HG03558 (cell line): ENCODE results near the gene MAMDC4.
"Not testable (repeated sequence)": the region's sequence is repeated elsewhere in the genome, so short reads cannot be mapped to it uniquely, and the experiment has no call there.

ENCODE experiments used
- ATAC-seq: cut with Tn5 transposase; IDR thresholded peaks from one replicate; pipeline ENCODE4 v1.9.1; 2021; ENCODE audit warnings: moderate number of reproducible peaks; ENCODE audit not compliant: unreplicated experiment; ENCODE audit errors: extremely low read depth

The MAMDC4 gene

GRCh38 chr9:136882947-136883283 lies 30.8 kb downstream of the MAMDC4 start:
- ATAC-seq, result not testable (repeated sequence)

GRCh38 chr9:136883670-136884069 lies 31.5 kb downstream of the MAMDC4 start:
- ATAC-seq, result not testable (repeated sequence)

GRCh38 chr9:136885950-136886578 lies 33.9 kb downstream of the MAMDC4 start, which contains the start of gene TRAF2:
TSS of gene TRAF2 (plus strand) at chr9:136886516. CDS start at chr9:136898741, 12,225 bp downstream.
- peak; percentile 69 for ATAC-seq

DNA sequence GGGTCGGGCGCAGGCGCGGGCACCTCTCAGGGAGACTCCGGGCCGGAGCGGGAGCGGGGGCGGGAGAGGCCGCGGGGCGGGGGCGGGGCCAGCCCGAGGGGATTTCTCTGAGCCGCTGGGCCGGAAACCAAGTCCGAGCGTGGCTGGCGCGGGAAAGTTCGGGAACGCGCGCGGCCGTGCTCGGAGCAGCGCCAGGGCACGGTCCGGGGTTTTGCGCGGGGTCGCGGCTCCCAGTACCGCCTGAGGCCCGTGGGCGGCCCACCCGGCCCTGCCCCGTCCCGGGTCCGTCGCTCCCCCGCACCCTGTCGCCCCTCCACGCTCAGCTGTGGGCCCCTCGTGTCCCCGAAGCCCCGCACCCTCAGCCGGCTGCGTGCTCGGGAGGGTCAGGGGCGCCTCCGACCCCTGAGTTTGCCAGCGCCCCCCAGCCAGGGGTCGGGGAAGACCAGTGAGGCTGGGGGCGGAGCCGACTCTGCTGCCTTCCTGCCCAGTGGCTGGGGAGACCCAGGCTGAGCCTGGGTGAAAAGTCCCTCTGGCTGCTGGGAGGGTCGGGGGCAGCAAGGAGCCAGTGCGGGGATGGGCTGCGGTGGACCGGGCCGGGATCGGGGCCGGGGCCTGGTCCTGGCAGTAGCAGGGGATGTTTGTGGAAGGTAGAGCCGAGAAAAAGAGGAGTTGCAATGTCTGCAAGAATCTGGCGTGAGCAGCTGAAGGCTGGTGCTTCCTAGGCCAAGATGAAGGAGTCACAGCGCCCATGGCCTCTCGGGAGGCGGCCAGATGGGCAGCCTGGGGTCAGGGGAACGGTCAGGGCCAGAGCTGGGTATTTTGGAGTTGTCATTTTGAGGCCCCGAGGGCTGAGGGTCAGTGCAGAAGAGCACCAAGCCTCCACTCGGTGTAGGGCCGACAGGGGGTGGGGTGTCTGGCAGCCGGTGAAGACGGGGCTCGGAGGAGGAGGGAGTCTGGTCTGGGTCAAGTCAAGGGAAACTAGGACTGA lies 34.8 kb downstream of the MAMDC4 start:
- ATAC-seq, result no peak

- ATAC-seq, result no peak
Observed at GRCh38 chr9:136888454-136888853, 36.3 kb downstream of the MAMDC4 start.

DNA sequence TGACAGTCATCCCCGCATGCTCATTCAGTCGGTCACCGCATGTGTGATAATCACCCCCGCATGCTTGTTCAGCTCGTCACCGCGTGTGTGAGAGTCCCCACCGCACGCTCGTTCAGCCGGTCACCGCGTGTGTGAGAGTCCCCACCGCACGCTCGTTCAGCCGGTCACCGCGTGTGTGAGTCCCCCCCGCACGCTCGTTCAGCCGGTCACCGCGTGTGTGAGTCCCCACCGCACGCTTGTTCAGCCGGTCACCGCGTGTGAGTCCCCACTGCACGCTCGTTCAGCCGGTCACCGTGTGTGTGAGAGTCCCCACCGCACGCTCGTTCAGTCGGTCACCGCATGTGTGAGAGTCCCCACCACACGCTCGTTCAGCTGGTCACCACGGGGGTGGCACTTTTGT lies 37.7 kb downstream of the MAMDC4 start:
- no peak for ATAC-seq

DNA sequence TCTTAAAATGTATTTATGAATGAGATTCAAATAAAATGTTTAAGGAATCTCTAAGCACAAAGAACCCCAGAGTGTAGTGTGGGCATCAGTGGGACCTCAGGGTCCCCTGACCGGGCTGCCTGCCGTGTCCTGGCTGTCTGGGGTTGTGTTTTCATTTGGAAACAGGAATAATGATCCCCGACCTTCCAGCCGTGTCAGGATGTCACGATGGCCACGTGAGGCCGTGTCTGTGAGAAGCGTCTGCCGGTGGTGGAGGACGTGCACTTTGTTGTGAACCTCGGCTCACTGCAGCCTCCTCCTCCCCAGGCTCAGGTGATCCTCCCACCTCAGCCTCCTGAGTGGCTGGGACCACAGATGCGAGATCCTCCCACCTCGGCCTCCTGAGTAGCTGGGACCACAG lies 38.5 kb downstream of the MAMDC4 start:
- ATAC-seq, result no peak

DNA sequence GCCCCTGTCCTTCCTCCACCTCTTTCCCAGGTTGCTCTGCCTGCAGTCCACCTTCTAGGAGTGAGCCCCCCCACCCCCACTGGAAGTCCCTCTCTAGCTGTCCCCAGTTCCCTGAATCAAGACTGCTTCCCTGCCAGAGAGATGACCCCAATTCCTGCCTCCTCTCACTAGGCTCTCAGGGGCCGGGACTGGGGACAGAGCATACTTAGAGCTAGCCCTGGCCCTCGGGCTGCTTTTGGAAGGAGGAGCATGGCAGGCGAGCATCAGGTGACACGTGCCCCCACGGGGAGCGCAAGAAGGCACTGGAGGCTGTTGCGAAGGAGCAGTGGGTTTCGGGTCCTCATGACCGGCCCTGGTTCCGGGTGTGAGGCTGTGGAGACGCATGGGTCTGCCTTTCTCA lies 43.9 kb downstream of the MAMDC4 start:
- ATAC-seq, result no peak

DNA sequence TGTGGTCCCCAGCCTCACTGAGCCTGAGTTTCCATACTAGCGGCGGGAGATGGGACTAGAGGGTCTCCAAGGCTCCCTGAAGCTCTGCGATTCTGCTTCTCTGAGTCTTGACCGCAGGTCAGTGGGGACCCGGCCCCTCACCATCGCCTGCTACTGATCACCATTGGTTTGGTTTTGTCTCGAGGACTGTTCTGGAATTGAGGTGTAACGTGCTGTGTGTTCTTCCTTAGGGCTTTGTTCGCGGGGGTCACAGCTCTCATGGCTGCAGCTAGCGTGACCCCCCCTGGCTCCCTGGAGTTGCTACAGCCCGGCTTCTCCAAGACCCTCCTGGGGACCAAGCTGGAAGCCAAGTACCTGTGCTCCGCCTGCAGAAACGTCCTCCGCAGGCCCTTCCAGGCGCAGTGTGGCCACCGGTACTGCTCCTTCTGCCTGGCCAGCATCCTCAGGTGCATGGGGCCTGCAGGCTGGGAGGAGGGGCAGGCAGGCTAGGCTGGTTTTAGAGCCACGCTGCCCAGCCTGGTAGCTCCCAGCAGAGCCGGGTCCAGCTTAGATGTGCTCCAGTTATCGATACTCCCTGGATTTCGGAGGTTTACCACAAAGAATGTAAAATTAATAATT lies 46.4 kb downstream of the MAMDC4 start:
- no peak for ATAC-seq

GRCh38 chr9:136899196-136899595 lies 47.0 kb downstream of the MAMDC4 start:
- ATAC-seq, result no peak

GRCh38 chr9:136900556-136900955 lies 48.4 kb downstream of the MAMDC4 start:
- no peak for ATAC-seq

- ATAC-seq, result no peak
Observed at GRCh38 chr9:136900988-136901515, 48.9 kb downstream of the MAMDC4 start.

DNA sequence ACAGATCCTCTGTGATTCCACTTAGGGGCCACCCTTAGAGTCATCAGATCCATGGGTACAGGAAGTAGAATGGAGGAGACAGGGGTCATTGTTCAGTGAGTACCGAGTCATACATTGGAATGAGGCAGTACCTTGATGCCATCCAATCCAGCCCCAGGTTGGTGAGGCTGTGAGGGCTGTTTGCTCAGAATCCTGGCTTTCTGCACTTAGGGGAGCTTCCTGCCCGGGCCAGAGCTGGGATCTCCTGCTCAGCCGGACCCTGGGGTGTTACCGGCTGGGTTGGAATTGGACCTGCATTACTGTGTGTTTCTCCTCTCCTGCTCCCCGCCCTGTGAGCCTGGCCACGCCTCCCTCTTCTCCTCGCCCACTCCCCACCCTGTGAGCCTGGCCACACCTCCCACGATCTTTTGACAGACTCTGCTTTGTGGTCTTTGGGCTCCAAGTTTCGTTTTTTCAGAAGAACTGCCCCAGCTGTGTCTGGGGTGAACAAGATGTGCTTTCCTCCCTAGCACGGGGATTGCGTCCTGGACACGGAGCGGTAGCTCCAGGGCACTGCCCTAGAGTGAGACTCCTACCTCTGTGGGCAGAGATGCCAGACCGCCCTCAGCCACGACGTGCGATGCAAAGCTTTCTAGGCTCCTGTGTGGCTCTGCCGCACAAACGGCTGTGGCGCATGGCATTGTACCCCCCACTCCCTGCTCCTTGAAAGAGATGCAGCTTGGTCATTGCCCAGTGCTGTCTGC lies 49.5 kb downstream of the MAMDC4 start:
- ATAC-seq, result no peak

- ATAC-seq, result peak; percentile 45
Observed at GRCh38 chr9:136902259-136902821, 50.2 kb downstream of the MAMDC4 start.

GRCh38 chr9:136903041-136903554 lies 51.0 kb downstream of the MAMDC4 start:
- ATAC-seq, result no peak

DNA sequence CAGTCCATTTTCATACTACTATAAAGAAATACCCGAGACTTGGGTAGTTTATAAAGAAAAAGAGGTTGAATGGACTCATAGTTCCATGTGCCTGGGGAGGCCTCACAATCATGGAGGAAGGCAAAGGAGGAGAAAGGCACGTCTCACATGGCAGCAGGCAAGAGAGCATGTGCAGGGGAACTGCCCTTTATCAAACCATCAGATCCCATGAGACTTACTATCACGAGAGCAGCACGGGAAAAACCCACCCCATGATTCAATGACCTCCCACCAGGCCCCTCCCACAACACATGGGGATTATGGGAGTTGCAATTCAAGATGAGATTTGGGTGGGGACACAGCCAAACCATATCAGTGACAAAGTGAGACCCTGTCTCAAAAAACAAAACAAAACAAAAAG lies 54.1 kb downstream of the MAMDC4 start:
- no peak for ATAC-seq

- no peak for ATAC-seq
Observed at GRCh38 chr9:136907011-136907914, 55.1 kb downstream of the MAMDC4 start.
